Urothelium cell line (cell line): ENCODE results near the gene SETD6.

Experiments used
- DNase-seq: peaks from one replicate; pipeline ENCODE4 v3.0.0; 2011; ENCODE audit warnings: low spot score, mixed read lengths
- FAIRE-seq: peaks from 2 replicates; lab custom pipeline; 2011; peaks lifted over from hg19 to GRCh38; lab: Jason Lieb, UNC

SETD6 gene

GRCh38 chr16:58492735-58493134 lies 22.6 kb upstream of the SETD6 start:
- FAIRE-seq (no peak), DNase-seq (no peak)

- FAIRE-seq (no peak), DNase-seq (no peak)
Measured at GRCh38 chr16:58493756-58494431, 21.4 kb upstream of the SETD6 start.

GRCh38 chr16:58494981-58495520 lies 20.3 kb upstream of the SETD6 start:
- DNase-seq (peak; percentile 94), FAIRE-seq (peak; percentile 84)

- no peak for DNase-seq
- FAIRE-seq: no peak
Measured at GRCh38 chr16:58495521-58496331, 19.6 kb upstream of the SETD6 start.

GRCh38 chr16:58497468-58497867 lies 17.8 kb upstream of the SETD6 start:
- DNase-seq (no peak), FAIRE-seq (no peak)

- FAIRE-seq (no peak), DNase-seq (no peak)
Measured at GRCh38 chr16:58497935-58498334, 17.4 kb upstream of the SETD6 start.

- no peak for DNase-seq
- FAIRE-seq: peak; percentile 17
Measured at GRCh38 chr16:58498341-58499091, 16.8 kb upstream of the SETD6 start.

GRCh38 chr16:58499092-58499511 lies 16.2 kb upstream of the SETD6 start:
- no peak for FAIRE-seq
- DNase-seq: no peak

GRCh38 chr16:58499615-58500351 lies 15.5 kb upstream of the SETD6 start, which contains the start of gene NDRG4:
Gene NDRG4 (plus strand): TSS chr16:58500143. CDS start chr16:58500249, 106 bp downstream.
- DNase-seq: peak; percentile 84
- peak; percentile 66 for FAIRE-seq

- FAIRE-seq (no peak), DNase-seq (no peak)
Measured at GRCh38 chr16:58500430-58501241, 14.7 kb upstream of the SETD6 start.

- DNase-seq (no peak), FAIRE-seq (no peak)
Measured at GRCh38 chr16:58501242-58502131, 13.8 kb upstream of the SETD6 start.

GRCh38 chr16:58502217-58502921 lies 12.9 kb upstream of the SETD6 start:
- FAIRE-seq: no peak
- no peak for DNase-seq

GRCh38 chr16:58503166-58503862 lies 12.0 kb upstream of the SETD6 start:
- FAIRE-seq: no peak

GRCh38 chr16:58503863-58504688 lies 11.2 kb upstream of the SETD6 start:
- FAIRE-seq (no peak), DNase-seq (no peak)

More at GRCh38 chr16:58503166-58503862, 12.0 kb upstream of the SETD6 start:
- DNase-seq: no peak

GRCh38 chr16:58506241-58507194 lies 8.8 kb upstream of the SETD6 start:
- FAIRE-seq (no peak), DNase-seq (no peak)
